Smooth muscle cell (in vitro differentiated cells): Measurements from ENCODE around the gene SIGMAR1. TPM values are rescaled to one million over a fixed set of nuclear protein-coding genes. Genes with fewer than 3 reads are reported as not detected.

Source experiments
- DNase-seq: peaks from one replicate; lab custom pipeline; 2025; ENCODE audit not compliant: unreplicated experiment; lab: John Stamatoyannopoulos, UW
- H2AFZ ChIP-seq: fragments of 200-600 bp; sonication (generic); 2 replicates; pipeline ENCODE4 v1.6.0; 2016; ENCODE audit warnings: antibody characterized with exemption, low read depth, mild to moderate bottlenecking
- H3F3A ChIP-seq: fragments of 200-600 bp; sonication (generic); 2 replicates; pipeline ENCODE4 v1.6.0; 2017; ENCODE audit warnings: antibody characterized with exemption, low read depth
- H3K27ac ChIP-seq: fragments of 200-600 bp; sonication (generic); 2 replicates; pipeline ENCODE4 v1.5.1; 2016; ENCODE audit warnings: low read depth, mild to moderate bottlenecking
- H3K27me3 ChIP-seq: fragments of 200-600 bp; sonication (generic); 2 replicates; pipeline ENCODE4 v1.6.1; 2016; ENCODE audit warnings: low read depth, mild to moderate bottlenecking
- H3K36me3 ChIP-seq: fragments of 200-600 bp; sonication (generic); 2 replicates; pipeline ENCODE4 v1.5.1; 2016; ENCODE audit warnings: low read depth
- H3K4me1 ChIP-seq: fragments of 200-600 bp; sonication (generic); 2 replicates; pipeline ENCODE4 v1.5.1; 2016; ENCODE audit warnings: low read depth
- H3K4me2 ChIP-seq: fragments of 200-600 bp; sonication (generic); 2 replicates; pipeline ENCODE4 v1.6.0; 2016; ENCODE audit warnings: mild to moderate bottlenecking
- H3K4me3 ChIP-seq: fragments of 200-600 bp; sonication (generic); 2 replicates; pipeline ENCODE4 v1.5.1; 2016; ENCODE audit warnings: mild to moderate bottlenecking
- H3K79me2 ChIP-seq: fragments of 200-600 bp; sonication (generic); 2 replicates; pipeline ENCODE4 v1.6.0; 2016; ENCODE audit warnings: low read depth, mild to moderate bottlenecking
- H3K9ac ChIP-seq: fragments of 200-600 bp; sonication (generic); 2 replicates; pipeline ENCODE4 v1.6.0; 2016; ENCODE audit warnings: low read depth
- H3K9me3 ChIP-seq: fragments of 200-600 bp; sonication (generic); replicated peaks from 2 replicates; pipeline ENCODE4 v1.5.1; 2016; ENCODE audit warnings: low read depth
- H4K20me1 ChIP-seq: fragments of 200-600 bp; sonication (generic); 2 replicates; pipeline ENCODE4 v1.6.0; 2016; ENCODE audit warnings: low read depth
- CTCF ChIP-seq: fragments of 200-600 bp; sonication (generic); IDR thresholded peaks from 2 replicates; pipeline ENCODE4 v1.5.1; 2017; ENCODE audit warnings: borderline replicate concordance, mild to moderate bottlenecking, antibody characterized with exemption; ENCODE audit not compliant: insufficient read depth, poor library complexity, severe bottlenecking
- WGBS: methylation state at CpG from one replicate; pipeline ENCODE4 v1.1.7; 2016; ENCODE audit warnings: low lambda C conversion rate; 5-methylcytosine and 5-hydroxymethylcytosine counted together
- polyA plus RNA-seq: library from polyadenylated mRNA; unstranded; fragments of >200 nt; fragmentation: Nextera tagmentation; extraction: Ambion mirVana; gene quantifications from 2 replicates; pipeline ENCODE4 v1.2.1, GENCODE V29; 2016
- total RNA-seq: library from RNA; depleted of rRNA; stranded (reverse); fragments of >200 nt; gene quantifications from 2 replicates; pipeline ENCODE4 v1.2.3, GENCODE V29; 2014

Gene SIGMAR1
- total and polyA plus RNA-seq, 2 experiments from 2014 or later: 105 to 192 TPM

GRCh38 chr9:34607331-34607730, 30.3 kb downstream of the SIGMAR1 start:
- Histone ChIP-seq H2AFZ (no peak overlapping the region), H3K9ac (no peak overlapping the region), H3K9me3 (no peaks in the 10 kb centered on the region), H3K79me2 (peaks cover 3% of the 10 kb centered on the region), H3K27ac (no peak overlapping the region), H3K36me3 (no peaks in the 10 kb centered on the region), H3F3A (no peaks in the 10 kb centered on the region), H4K20me1 (no peaks in the 10 kb centered on the region), H3K27me3 (no peaks in the 10 kb centered on the region), H3K4me3 (no peak overlapping the region), H3K4me1 (peaks cover 7% of the 10 kb centered on the region), H3K4me2 (no peak overlapping the region)
- WGBS: 64% methylated on average over 2 of the region's 2 CpGs
- no peak for TF ChIP-seq CTCF
- no peak for DNase-seq

- no peak overlapping the region for H3K4me3 ChIP-seq
- no peak overlapping the region for H3K27ac ChIP-seq
- H3K36me3 ChIP-seq: no peaks in the 10 kb centered on the region
- H3K79me2 ChIP-seq: peaks cover 3% of the 10 kb centered on the region
- 87% methylated on average over 3 of the region's 3 CpGs for WGBS
- no peak for TF ChIP-seq CTCF
- H3K27me3 ChIP-seq: no peaks in the 10 kb centered on the region
- no peaks in the 10 kb centered on the region for H4K20me1 ChIP-seq
- peaks cover 7% of the 10 kb centered on the region for H3K4me1 ChIP-seq
- DNase-seq: no peak
- H3F3A ChIP-seq: no peaks in the 10 kb centered on the region
- no peak overlapping the region for H2AFZ ChIP-seq
- H3K9me3 ChIP-seq: no peaks in the 10 kb centered on the region
- no peak overlapping the region for H3K9ac ChIP-seq
- H3K4me2 ChIP-seq: no peak overlapping the region
These were observed 30.7 kb downstream of the SIGMAR1 start for GRCh38 chr9:34606905-34607304.

GRCh38 chr9:34606190-34606589, 31.4 kb downstream of the SIGMAR1 start:
- no peaks in the 10 kb centered on the region for H3K79me2 ChIP-seq
- H3K4me2 ChIP-seq: no peak overlapping the region
- H3K4me1 ChIP-seq: peaks cover 4% of the 10 kb centered on the region
- H3F3A ChIP-seq: no peaks in the 10 kb centered on the region
- TF ChIP-seq CTCF: no peak
- H2AFZ ChIP-seq: no peak overlapping the region
- no peaks in the 10 kb centered on the region for H3K9me3 ChIP-seq
- H3K36me3 ChIP-seq: no peaks in the 10 kb centered on the region
- H4K20me1 ChIP-seq: no peaks in the 10 kb centered on the region
- H3K27me3 ChIP-seq: no peaks in the 10 kb centered on the region
- DNase-seq: no peak
- no peak overlapping the region for H3K27ac ChIP-seq
- H3K4me3 ChIP-seq: no peak overlapping the region
- no peak overlapping the region for H3K9ac ChIP-seq

DNA sequence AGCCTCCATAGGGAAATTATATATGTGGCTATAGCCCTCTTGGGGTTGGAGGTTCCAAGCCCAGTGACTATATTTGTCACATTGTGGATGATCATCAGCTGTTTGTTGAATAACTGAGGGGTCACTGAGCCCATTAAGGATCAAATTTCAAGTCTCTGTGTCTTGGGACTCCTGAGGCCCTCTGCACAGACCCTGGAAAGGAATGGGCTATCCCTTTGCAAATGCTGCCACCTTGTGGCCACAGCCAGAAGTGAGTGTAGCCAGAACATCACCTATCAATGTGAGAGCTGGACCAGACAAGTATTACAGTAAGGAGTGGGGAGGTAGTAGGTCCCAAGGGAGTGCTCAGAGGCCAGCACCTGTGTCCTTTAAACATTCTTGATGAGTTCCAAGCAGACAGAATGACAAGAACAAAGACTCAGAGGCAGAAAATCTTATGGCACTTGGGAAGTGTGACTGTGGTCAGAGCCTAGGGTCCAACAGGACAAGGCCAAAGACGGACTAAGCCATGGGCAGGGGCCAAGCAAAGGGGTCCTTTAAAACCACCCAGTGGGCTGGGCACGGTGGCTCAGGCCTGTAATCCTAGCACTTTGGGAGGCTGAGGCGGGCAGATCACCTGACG, 33.9 kb downstream of the SIGMAR1 start:
- no peaks in the 10 kb centered on the region for H3F3A ChIP-seq
- H3K27me3 ChIP-seq: no peaks in the 10 kb centered on the region
- H3K9me3 ChIP-seq: no peaks in the 10 kb centered on the region
- H2AFZ ChIP-seq: no peak overlapping the region
- no peak overlapping the region for H3K4me2 ChIP-seq
- H3K4me1 ChIP-seq: no peaks in the 10 kb centered on the region
- H3K79me2 ChIP-seq: no peaks in the 10 kb centered on the region
- peak; percentile 93 for TF ChIP-seq CTCF
- WGBS: 48% methylated on average over 4 of the region's 4 CpGs
- no peak overlapping the region for H3K27ac ChIP-seq
- no peak overlapping the region for H3K4me3 ChIP-seq
- no peak overlapping the region for H3K9ac ChIP-seq
- no peaks in the 10 kb centered on the region for H4K20me1 ChIP-seq
- no peaks in the 10 kb centered on the region for H3K36me3 ChIP-seq
- peak; percentile 50 for DNase-seq
